ENCODE results near the gene FGF16. TPM values are rescaled to one million over a fixed set of nuclear protein-coding genes. Genes with fewer than 3 reads are reported as not detected.

Gene FGF16
- total RNA-seq = 3.5 and 5.8 TPM in 2 replicates

GRCh38 chrX:77446908-77447652 is at the start of gene FGF16:
TSS of gene FGF16 (plus strand) at chrX:77447389. CDS start at chrX:77447675, 286 bp downstream.

Data from epithelial cell of umbilical artery (primary cell).